Measurements from ENCODE around the gene DUSP7.
"Not testable (repeated sequence)": the region's sequence is repeated elsewhere in the genome, so short reads cannot be mapped to it uniquely, and the experiment has no call there.

Gene DUSP7

GRCh38 chr3:52044869-52045619 is 11.3 kb downstream of the DUSP7 start:
- peak in 1 of 2 experiments; percentile 49 for DNase-seq

GRCh38 chr3:52043750-52044149 is 12.6 kb downstream of the DUSP7 start:
- DNase-seq, result peak; percentile 69 to 92

- DNase-seq, result not testable (repeated sequence)
Measured at GRCh38 chr3:52043039-52043438, 13.3 kb downstream of the DUSP7 start.

- DNase-seq, result peak; percentile 41 to 66
Measured at GRCh38 chr3:52041118-52041731, 15.1 kb downstream of the DUSP7 start.

GRCh38 chr3:52040600-52040999 is 15.8 kb downstream of the DUSP7 start:
- DNase-seq, result no peak

GRCh38 chr3:52039846-52040245 is 16.5 kb downstream of the DUSP7 start:
- DNase-seq, result no peak

- DNase-seq, result no peak
Measured at GRCh38 chr3:52039426-52039825, 16.9 kb downstream of the DUSP7 start.

- DNase-seq, result no peak
Measured at GRCh38 chr3:52038227-52038626, 18.1 kb downstream of the DUSP7 start.

- DNase-seq, result no peak
Measured at GRCh38 chr3:52037291-52037690, 19.1 kb downstream of the DUSP7 start.

GRCh38 chr3:52036829-52037228 is 19.5 kb downstream of the DUSP7 start:
- no peak for DNase-seq

- peak; percentile 66 to 86 for DNase-seq
Measured at GRCh38 chr3:52036222-52036694, 20.1 kb downstream of the DUSP7 start.

- DNase-seq, result no peak
Measured at GRCh38 chr3:52034651-52035050, 21.7 kb downstream of the DUSP7 start.

GRCh38 chr3:52034212-52034611 is 22.2 kb downstream of the DUSP7 start:
- no peak for DNase-seq

GRCh38 chr3:52033748-52034147 is 22.6 kb downstream of the DUSP7 start:
- DNase-seq, result not testable (repeated sequence)

- DNase-seq, result peak; percentile 93 to 97
Measured at GRCh38 chr3:52032702-52033408, 23.5 kb downstream of the DUSP7 start.

- DNase-seq, result no peak
Measured at GRCh38 chr3:52031896-52032295, 24.5 kb downstream of the DUSP7 start.

- DNase-seq, result no peak
Measured at GRCh38 chr3:52030714-52031310, 25.6 kb downstream of the DUSP7 start.

GRCh38 chr3:52029535-52029934 is 26.8 kb downstream of the DUSP7 start:
- no peak for DNase-seq

- DNase-seq, result no peak
Measured at GRCh38 chr3:52029053-52029452, 27.3 kb downstream of the DUSP7 start.

- peak; percentile 30 to 76 for DNase-seq
Measured at GRCh38 chr3:52028572-52028971, 27.8 kb downstream of the DUSP7 start.

- DNase-seq, result peak; percentile 97 to 98
Measured at GRCh38 chr3:52026041-52026440, 30.3 kb downstream of the DUSP7 start.

GRCh38 chr3:52025453-52025852 is 30.9 kb downstream of the DUSP7 start:
- DNase-seq, result peak; percentile 71 to 90

GRCh38 chr3:52024765-52025452 is 31.5 kb downstream of the DUSP7 start:
- DNase-seq, result no peak
